ENCODE data around the gene PLXND1.
"Not testable (repeated sequence)": the region's sequence is repeated elsewhere in the genome, so short reads cannot be mapped to it uniquely, and the experiment has no call there.

The PLXND1 gene

GRCh38 chr3:129650256-129650872 lies 43.9 kb upstream of the PLXND1 start:
- TF ChIP-seq, protein P1, sequence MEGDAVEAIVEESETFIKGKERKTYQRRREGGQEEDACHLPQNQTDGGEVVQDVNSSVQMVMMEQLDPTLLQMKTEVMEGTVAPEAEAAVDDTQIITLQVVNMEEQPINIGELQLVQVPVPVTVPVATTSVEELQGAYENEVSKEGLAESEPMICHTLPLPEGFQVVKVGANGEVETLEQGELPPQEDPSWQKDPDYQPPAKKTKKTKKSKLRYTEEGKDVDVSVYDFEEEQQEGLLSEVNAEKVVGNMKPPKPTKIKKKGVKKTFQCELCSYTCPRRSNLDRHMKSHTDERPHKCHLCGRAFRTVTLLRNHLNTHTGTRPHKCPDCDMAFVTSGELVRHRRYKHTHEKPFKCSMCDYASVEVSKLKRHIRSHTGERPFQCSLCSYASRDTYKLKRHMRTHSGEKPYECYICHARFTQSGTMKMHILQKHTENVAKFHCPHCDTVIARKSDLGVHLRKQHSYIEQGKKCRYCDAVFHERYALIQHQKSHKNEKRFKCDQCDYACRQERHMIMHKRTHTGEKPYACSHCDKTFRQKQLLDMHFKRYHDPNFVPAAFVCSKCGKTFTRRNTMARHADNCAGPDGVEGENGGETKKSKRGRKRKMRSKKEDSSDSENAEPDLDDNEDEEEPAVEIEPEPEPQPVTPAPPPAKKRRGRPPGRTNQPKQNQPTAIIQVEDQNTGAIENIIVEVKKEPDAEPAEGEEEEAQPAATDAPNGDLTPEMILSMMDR (IDR thresholded peaks at IDR 0.05; ENCODE audit: low read depth, low read length, missing control alignments) = peak; percentile 72
- no peak overlapping the region for H3K4me3 ChIP-seq (replicated peaks; ENCODE audit: low read depth, low read length)
- peak; percentile 58 for DNase-seq (ENCODE audit: extremely low read depth, low read depth)

GRCh38 chr3:129648391-129648790 lies 41.9 kb upstream of the PLXND1 start:
- TF ChIP-seq, protein P1 (IDR thresholded peaks at IDR 0.05; ENCODE audit: low read depth, low read length, missing control alignments) = no peak
- DNase-seq (ENCODE audit: extremely low read depth, low read depth) = no peak
- no peak overlapping the region for H3K4me3 ChIP-seq (replicated peaks; ENCODE audit: low read depth, low read length)

GRCh38 chr3:129645286-129645685 lies 38.8 kb upstream of the PLXND1 start:
- no peak overlapping the region for H3K4me3 ChIP-seq (replicated peaks; ENCODE audit: low read depth, low read length)
- DNase-seq (ENCODE audit: extremely low read depth, low read depth) = no peak
- TF ChIP-seq, protein P1 (IDR thresholded peaks at IDR 0.05; ENCODE audit: low read depth, low read length, missing control alignments) = no peak

GRCh38 chr3:129644836-129645235 lies 38.4 kb upstream of the PLXND1 start:
- TF ChIP-seq, protein P1 (IDR thresholded peaks at IDR 0.05; ENCODE audit: low read depth, low read length, missing control alignments) = no peak
- no peak overlapping the region for H3K4me3 ChIP-seq (replicated peaks; ENCODE audit: low read depth, low read length)
- DNase-seq (ENCODE audit: extremely low read depth, low read depth) = no peak

GRCh38 chr3:129641567-129642260 lies 35.2 kb upstream of the PLXND1 start:
- not testable (repeated sequence) for H3K4me3 ChIP-seq (replicated peaks; ENCODE audit: low read depth, low read length); DNase-seq (ENCODE audit: extremely low read depth, low read depth)

- H3K4me3 ChIP-seq (replicated peaks; ENCODE audit: low read depth, low read length); DNase-seq (ENCODE audit: extremely low read depth, low read depth): not testable (repeated sequence)
Observed at GRCh38 chr3:129640985-129641384, 34.5 kb upstream of the PLXND1 start.

DNA sequence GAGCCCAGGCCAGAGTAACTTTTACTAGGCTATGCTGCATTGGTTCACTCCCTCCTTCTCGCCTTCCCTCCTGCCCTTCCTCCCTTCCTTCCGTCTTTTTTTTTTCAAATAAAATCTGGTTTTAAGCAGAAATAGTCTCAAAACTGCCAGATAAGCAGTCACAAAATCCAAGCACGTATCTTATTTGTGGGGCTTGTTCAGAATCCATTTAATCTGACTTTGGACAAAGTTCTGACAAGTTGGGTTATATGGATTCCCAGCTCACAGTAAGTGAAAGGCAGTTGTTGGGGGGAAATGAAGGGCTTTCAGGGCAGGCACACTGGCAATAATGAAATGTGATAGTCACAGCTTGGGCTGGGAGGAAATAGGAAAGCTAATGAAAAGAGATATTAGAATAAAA lies 32.0 kb upstream of the PLXND1 start:
- no peak for DNase-seq (ENCODE audit: extremely low read depth, low read depth)
- H3K4me3 ChIP-seq (replicated peaks; ENCODE audit: low read depth, low read length) = no peak overlapping the region
- TF ChIP-seq, protein P1 (IDR thresholded peaks at IDR 0.05; ENCODE audit: low read depth, low read length, missing control alignments) = no peak

GRCh38 chr3:129636082-129636481 lies 29.6 kb upstream of the PLXND1 start:
- TF ChIP-seq, protein P1 (IDR thresholded peaks at IDR 0.05; ENCODE audit: low read depth, low read length, missing control alignments) = no peak
- no peak overlapping the region for H3K4me3 ChIP-seq (replicated peaks; ENCODE audit: low read depth, low read length)

More at GRCh38 chr3:129636082-129636481, 29.6 kb upstream of the PLXND1 start:
- DNase-seq (ENCODE audit: extremely low read depth, low read depth) = no peak
